GM19025 (cell line): ENCODE results near the gene COBL.

Source experiments
- ATAC-seq: cut with Tn5 transposase; IDR thresholded peaks from one replicate; pipeline ENCODE4 v1.9.1; 2021; ENCODE audit warnings: mild to moderate bottlenecking, low read depth, moderate library complexity; ENCODE audit not compliant: unreplicated experiment

COBL gene

DNA sequence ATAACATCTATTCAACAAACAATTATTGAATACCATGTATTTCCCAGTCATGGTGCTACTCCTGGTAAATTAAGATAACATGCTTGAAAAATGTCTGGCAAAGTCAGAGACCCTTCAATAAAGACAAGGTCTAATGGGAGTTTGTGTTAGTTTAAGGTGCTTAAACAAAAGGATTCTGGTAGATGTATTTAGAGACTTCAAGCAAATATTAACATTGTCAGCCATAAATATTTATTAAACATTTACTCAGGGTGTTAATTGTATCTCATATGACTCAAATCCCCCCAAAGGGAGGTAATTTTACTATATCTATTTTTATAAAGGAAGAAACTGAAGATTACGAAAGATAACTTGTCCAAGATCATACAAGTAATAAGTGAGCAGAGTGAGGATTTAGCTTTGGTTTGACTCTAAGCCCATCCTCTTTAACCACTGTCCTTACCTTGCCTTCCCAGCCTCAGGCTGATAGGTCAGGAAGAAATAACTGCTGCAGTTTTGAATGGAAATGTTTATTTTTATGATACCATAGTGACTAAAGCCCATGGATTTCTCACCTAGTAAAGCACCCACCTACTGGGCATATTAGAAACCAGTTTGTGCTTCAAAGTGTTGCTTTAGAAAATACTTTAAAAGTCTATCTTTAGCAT, 215.4 kb downstream of the COBL start:
- ATAC-seq = no peak

DNA sequence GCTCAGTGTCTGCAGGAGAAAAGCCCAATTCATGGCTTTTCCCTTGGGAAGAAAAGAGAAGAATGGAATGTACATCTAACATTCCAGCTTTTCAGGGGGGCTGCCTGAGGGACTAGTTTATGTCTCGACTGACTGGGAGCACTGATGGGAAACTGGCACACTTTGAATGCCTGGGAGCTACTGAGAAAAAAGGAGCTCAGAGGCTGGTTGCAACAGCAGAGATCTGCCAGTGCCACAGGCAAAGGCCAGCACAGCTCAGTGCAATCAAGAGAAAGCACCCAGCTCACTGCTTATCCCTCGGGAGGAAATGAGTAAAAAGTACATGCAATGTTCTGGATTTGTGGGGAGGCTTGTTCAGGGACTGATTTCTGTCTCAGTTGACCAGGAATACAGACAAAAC, 226.2 kb downstream of the COBL start:
- no peak for ATAC-seq

GRCh38 chr7:51085034-51085692, 231.4 kb downstream of the COBL start:
- no peak for ATAC-seq

DNA sequence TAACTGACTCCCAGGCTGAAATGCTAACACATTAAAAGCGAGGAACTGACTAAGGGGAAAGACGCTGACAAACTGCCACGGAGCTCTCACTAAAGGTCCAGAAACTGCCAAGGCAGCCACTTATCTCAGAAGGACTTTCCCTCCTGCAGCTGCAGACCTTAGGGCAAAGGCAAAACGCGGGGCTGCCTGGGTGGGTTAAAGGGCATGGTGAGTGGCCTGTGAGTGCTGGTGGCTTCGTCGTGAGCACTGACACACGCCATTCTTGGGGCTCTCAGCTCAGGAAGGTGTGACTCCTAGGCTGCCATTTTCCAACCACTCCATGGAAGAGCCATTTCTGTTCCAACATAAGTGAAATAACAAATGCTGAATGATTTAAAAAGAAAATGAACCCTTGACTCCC, 232.5 kb downstream of the COBL start:
- no peak for ATAC-seq

DNA sequence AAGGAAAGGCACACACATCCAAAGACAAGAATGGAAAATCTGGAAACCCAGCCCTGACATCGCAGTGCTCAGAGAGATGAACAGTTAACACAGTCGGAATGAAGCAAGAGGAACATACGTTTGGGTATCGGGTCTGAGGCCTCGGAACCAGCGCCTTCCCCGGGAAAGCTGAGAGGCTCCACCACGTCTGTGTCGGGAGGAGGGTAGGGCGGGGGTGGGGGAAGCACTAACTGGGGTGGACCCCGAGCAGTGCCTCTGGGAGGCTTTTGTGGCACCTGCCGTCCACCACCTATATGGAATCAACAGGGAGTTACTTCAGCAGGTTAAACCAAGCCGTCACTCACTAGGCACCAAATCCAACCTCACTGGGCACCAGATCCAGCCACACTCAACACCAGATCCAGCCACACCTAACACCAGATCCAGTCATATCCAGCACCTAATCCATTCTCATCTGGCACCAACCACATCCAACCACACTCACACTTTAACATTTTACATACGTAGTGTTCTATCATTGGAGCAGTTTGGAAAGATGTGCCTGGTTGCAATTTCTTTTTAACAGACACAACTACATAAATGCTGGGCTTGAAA, 233.6 kb downstream of the COBL start:
- ATAC-seq = no peak

GRCh38 chr7:51082096-51082840, 234.3 kb downstream of the COBL start:
- ATAC-seq = no peak

DNA sequence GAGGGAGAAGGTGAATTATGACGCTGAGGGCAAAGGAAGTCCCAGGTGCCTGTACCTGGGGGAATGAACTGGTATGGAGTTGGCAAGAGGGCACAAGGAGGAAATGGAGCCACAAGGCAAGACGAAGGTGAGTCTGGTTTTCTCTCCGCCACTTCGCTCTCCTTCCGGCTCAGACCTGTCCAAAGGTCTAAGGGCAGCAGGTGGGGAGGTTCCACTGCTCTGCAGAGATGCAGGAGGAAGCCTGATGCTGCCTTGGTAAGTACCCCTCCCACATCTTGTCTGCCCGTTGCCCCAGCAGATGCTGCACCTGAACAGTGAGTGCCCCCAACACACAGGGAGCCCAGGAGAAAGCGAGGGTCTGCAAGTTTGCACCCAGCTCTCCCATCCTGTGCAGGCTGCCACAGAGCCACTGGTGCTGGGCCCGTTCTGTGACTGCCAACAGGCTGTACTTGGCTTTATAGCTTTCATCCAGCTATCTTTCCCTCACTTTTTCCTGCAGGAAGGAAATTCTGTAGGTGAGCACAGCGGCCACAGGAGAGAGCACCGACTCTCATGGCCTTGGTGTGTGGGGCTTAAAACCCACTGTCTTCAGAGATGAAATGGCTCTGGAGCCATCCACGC, 235.2 kb downstream of the COBL start:
- ATAC-seq = no peak

DNA sequence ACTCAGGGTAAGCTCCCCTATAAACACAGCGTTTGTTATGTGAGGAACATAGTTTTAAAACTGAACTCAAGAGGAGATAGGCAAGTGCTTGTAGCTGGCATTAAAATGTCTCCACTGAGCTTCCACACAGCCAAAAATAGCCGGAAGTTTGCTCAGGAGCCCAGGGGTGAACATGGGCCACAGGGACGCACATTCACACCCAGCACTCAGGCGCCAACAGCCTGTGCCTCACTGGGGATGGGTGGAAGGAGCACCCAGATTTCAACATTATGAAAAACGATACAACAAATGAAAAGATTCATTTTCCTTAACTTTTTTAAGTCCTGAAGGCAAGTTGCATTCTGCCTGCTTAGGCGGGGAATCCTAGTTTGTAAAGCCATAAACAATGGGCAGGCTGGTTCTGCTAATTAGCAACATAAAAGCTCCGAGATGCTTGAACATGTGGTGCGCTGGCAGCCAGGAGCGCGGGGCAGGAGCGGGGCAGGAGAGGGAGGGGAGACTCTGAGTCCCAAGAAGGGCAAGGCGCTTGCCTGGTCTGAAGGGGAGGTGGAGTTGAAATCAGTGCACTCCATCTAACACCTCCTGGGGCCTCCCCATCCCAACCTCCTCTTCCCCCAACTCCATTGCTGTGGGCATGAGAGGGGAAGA, 235.9 kb downstream of the COBL start:
- no peak for ATAC-seq

GRCh38 chr7:51080216-51080615, 236.4 kb downstream of the COBL start:
- ATAC-seq = no peak

- ATAC-seq = no peak
Observed at GRCh38 chr7:51079494-51079893, 237.1 kb downstream of the COBL start.

GRCh38 chr7:51078653-51079052, 238.0 kb downstream of the COBL start:
- no peak for ATAC-seq

DNA sequence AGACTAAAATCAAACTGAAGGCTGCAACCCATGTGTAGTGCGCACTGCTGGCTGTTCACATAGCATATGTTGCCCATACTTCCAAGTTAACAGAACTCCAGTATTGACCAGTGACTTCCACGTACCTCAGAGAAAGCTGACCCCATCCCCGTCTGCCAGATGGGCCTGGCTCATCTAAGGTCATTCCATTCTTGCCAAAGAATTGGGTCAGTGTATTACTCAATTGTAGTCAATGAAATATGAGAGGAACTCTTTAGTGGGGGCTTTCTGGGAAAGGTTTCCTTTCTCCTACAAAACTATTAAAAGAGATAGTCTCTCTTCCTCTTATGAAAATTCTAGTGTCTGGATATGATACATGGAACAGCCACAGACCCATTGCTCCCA, 238.6 kb downstream of the COBL start:
- no peak for ATAC-seq

DNA sequence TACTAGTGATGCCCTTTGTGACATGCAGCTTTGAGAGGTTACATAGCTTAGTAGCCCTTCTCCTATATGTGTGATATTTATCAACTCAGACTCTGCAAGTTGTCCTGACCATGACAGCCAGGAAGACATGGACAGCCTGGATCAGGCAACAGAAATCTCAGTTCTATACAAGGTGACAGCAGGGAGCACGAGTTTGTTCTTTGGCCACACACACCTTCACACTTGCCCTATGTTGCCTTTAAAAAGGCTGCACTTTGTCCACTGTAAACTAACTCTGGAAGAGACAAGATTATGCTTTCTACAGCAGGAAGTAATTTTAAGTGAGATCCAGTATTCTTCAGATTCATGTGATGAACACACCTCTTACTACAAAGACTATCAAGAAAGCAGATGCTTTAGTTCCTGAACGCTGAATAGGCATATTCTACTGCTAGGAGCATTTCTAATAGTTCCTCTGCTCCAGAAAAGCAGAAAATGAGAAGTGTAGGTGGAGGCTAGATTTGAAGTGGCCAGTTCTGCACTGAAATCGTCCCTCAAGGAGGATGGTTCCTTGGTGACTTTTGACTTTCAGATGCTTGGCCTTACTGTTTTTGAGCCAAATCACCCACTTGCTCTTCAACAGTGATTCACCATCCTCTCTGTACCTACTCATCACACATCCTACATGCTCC, 239.2 kb downstream of the COBL start:
- ATAC-seq = no peak

DNA sequence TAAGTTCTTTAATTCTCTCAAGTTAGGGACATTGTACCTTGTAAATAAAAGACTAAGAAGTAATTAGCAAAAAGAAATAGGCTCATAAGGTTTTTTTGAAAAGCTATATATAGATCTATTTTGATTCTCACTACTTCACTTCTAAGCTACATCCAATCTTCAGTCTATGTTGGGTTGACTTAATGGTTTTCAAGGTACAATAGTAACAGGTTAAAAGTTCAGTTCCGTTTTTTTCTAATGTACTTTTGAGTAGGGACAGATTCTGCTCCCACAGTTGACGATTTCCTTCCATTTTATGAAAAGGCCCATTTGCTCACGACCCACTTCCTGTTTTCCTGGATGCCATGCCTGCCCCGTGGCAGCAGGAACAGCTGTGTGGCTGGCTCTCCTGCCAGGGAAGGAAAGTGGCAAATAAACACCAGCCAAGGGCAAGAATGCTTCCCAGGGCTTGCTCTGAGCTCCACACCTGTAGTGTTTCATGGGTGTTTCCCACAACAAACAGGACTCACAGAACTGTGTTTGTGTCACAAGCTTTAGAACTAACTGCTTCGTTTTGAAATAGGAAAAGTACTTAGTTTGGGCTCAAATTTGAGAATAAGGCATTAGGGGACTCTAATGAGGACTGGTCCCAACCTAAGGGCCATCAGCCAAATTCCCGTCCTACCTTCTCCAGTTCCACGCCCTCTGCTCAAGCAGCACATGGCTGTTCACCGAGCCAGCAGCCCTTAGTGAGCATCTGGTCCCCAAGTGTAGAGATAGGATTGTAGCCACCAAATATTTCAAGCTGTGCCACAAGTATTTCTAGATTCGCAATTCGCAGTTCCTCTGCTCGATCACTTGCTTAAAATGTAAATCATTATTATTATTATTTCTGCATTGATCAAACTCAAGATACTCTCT, 240.7 kb downstream of the COBL start:
- no peak for ATAC-seq

- ATAC-seq = no peak
Observed at GRCh38 chr7:51073171-51073570, 243.4 kb downstream of the COBL start.

GRCh38 chr7:51072281-51072680, 244.3 kb downstream of the COBL start:
- no peak for ATAC-seq

DNA sequence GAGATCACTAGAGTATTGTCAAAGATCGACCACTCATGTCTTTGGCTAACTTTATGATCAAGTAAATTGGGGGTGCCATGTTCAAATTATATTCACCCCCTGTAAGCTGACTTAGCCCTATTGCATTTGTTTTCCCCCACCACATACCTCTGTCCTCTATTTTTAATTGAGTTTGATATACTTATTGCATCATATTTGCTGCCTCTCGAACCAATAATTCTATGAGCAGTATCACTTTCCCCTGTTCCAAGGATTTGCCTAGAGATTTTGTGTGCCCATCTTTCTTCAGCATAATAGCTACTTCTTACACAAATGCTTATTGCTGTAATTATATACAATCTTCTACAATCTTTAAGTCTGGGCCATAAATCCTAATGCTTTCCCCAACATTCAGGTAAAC, 245.2 kb downstream of the COBL start:
- no peak for ATAC-seq

GRCh38 chr7:51070151-51070550, 246.5 kb downstream of the COBL start:
- ATAC-seq = no peak
